HCT116 (cell line): Measurements from ENCODE around the gene SIX5.

Experiments
- CEBPB ChIP-seq: IDR thresholded peaks from 2 replicates; pipeline ENCODE4 v1.6.1; 2012; ENCODE audit warnings: low read depth
- POLR2A ChIP-seq: IDR thresholded peaks from 2 replicates; pipeline ENCODE4 v1.7.0; 2011; ENCODE audit warnings: borderline replicate concordance; ENCODE audit not compliant: insufficient read depth, insufficient read length; ENCODE audit errors: extremely low read depth
- POLR2AphosphoS5 ChIP-seq: IDR thresholded peaks from 2 replicates; pipeline ENCODE4 v1.6.1; 2011; ENCODE audit warnings: mild to moderate bottlenecking, low read depth, low read length, moderate library complexity
- YY1 ChIP-seq: IDR thresholded peaks from 2 replicates; pipeline ENCODE4 v1.6.1; 2011; ENCODE audit warnings: low read length, low read depth, moderate library complexity, mild to moderate bottlenecking; ENCODE audit not compliant: insufficient replicate concordance; ENCODE audit errors: extremely low read depth
- ZNF274 ChIP-seq: fragments of 200-500 bp; sonication (Bioruptor generic); IDR thresholded peaks from 2 replicates; pipeline ENCODE4 v1.6.1; 2014; ENCODE audit warnings: mild to moderate bottlenecking, low read depth, low read length, inconsistent platforms
- TF ChIP-seq, protein P1 (sequence below), 3 experiments: fragments of 200-600 bp in 1 of 3; sonication (generic) in 1 of 3; IDR thresholded peaks in 2 of 3; conservative IDR thresholded peaks in 1 of 3; 2 replicates each; pipeline ENCODE4 v1.5.1; 2012 to 2017; ENCODE audit warnings: low read depth in 2 of 3, low read length in 2 of 3, antibody characterized with exemption in 1 of 3, borderline replicate concordance in 1 of 3, control low read depth in 1 of 3, mild to moderate bottlenecking in 1 of 3, mixed read lengths in 1 of 3, mixed run types in 1 of 3, moderate library complexity in 1 of 3; ENCODE audit not compliant: insufficient read depth in 1 of 3

DNA sequence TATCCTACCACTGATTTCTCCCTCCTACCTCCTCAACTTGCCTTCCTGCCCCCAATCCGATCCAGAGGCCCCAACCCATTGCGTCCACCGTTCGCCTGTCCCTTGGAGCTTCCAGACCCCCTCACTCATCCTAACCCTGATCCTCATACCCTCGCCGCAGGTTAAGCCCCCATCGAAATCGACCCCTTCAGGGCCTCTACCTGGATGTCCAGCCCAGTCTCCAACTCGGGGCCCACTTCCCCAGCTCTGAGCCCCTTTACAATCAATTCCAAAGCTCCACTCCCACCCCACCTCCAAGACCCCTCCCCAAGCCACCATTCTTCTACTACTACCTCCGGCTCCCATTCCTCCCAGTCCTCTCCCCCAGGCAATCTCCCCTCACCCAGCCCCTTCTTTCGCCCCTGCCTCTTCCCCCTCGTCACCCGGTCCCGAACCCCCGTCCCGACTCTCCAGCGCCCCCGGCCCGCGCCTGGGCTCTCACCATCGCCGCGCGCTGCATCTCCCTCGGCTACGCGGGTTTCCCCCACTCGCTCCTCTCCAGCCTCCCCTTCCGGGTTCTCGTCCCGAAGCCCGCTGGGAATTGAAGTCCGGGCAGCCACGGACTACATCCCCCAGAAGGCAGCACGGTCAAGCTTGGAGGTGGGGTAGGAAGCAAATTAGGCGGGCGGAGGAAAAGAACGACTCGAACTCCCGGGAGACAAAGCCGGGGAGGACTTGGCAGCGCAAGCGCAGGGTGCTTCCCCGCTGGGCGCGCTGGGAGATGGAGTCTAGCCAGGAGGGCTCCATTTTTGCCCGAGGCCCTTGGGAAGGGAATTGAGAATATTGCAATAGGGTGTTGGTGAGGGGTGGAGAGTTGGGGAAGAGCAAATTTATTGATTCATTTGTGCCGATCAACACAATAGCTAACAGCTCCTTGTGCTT, 38.4 kb downstream of the SIX5 start, which contains the start of gene FBXO46:
- TF ChIP-seq POLR2AphosphoS5 (peak; percentile 88), CEBPB (no peak), ZNF274 (no peak), POLR2A (no peak), YY1 (peak; percentile 87)
- TF ChIP-seq, protein P1, sequence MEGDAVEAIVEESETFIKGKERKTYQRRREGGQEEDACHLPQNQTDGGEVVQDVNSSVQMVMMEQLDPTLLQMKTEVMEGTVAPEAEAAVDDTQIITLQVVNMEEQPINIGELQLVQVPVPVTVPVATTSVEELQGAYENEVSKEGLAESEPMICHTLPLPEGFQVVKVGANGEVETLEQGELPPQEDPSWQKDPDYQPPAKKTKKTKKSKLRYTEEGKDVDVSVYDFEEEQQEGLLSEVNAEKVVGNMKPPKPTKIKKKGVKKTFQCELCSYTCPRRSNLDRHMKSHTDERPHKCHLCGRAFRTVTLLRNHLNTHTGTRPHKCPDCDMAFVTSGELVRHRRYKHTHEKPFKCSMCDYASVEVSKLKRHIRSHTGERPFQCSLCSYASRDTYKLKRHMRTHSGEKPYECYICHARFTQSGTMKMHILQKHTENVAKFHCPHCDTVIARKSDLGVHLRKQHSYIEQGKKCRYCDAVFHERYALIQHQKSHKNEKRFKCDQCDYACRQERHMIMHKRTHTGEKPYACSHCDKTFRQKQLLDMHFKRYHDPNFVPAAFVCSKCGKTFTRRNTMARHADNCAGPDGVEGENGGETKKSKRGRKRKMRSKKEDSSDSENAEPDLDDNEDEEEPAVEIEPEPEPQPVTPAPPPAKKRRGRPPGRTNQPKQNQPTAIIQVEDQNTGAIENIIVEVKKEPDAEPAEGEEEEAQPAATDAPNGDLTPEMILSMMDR (IDR thresholded peaks at IDR 0.05 in 2 of 3, conservative IDR thresholded peaks at IDR 0.05 in 1 of 3; ENCODE audit: borderline replicate concordance in 1 of 3, insufficient read depth in 1 of 3, low read depth in 2 of 3, low read length in 2 of 3), result 0 out of 6 replicates have a peak, but pooled peaks of 1 of the 3 experiments have one; percentile 7
